DMS79 (cell line): ENCODE data around the gene LDB2.

Experiments used
- DNase-seq: peaks from one replicate; lab custom pipeline; 2025; lab: John Stamatoyannopoulos, UW

Gene LDB2

DNA sequence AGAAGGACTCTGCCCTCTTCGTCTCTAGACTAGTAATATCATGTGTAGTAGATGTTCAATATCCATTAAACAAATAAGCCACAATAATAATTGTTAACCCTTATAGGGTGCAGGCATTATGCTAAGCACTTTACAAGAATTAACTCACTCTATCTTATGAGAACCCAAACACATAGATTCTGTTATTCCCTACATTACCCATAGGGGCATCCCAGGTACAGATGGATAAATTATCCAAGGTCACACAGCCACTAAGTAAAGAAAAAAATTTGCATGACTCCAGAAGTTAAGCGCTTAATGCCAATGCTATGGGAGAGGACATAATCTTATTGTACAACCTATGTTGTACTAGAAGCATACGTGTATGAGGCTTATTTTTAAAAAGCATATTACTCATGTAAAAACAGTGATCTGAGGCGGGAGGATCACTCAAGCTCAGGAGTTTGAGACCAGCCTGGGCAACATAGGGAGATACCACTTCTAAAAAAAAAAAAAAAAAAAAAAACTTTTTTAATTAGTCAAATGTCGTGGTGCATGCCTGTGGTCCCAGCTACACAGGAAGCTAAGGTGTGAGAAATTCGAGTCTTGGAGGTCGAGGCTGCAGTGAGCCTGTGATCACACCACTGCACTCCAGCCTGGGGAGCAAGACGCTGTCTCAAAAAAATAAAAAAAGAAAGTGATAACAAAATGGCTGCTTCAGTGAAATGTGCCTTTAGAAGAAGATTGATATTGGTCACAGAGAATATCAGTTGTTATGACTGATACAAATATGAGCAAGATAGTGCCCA, 13.6 kb downstream of the LDB2 start:
- DNase-seq = no peak

DNA sequence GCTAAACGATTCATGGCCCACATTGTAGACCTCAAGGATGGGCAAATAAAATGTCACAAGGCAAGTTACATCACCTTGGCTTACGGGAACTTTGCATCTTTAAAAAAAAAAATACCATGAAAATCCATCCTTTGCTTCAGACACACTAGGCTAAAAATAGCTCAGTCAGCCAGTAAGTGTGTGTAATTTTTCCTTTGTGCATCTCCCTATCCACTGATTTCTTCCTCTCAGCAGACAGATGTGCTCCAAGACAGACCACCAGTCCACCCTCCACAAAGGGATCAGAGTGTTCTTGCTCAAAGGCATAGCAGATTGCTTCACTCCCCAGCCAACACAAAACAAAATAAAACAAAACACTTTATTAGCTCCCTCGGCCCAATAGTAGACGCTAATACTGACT, 14.6 kb downstream of the LDB2 start:
- DNase-seq = no peak

DNA sequence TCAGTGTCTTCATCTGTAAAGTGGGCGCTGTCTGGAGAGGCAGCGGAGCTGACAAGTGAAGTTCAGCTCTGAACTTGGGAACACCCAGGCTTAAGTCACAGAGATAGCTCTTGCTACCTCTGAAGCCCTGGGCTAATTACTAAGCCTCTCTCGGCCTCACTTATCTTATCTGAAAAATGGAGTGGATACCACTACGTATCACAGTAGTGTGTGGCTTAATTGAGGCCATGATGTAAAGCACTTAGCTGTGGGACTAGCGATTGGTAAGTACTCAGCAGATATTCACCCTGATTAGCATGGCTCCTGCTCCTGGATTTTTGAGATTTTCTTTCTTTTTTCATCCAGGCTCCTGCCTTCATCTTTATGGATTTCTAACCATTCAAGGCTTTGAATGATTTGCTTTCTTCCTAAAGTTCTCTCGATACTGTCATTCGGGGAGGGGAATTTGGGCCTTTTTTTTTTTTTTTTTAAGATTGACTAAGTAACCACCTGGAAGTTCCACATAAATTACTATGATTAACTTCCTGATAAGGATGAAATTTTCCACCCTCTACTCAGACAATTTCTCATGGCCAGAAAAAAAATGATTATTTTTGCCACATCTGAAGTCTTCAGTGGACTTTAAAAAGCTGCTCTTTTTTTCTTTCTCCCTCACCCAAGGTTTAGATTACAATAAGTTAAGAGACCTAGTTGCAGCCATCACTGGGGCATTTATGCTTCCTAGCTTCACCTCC, 17.1 kb downstream of the LDB2 start:
- no peak for DNase-seq

DNA sequence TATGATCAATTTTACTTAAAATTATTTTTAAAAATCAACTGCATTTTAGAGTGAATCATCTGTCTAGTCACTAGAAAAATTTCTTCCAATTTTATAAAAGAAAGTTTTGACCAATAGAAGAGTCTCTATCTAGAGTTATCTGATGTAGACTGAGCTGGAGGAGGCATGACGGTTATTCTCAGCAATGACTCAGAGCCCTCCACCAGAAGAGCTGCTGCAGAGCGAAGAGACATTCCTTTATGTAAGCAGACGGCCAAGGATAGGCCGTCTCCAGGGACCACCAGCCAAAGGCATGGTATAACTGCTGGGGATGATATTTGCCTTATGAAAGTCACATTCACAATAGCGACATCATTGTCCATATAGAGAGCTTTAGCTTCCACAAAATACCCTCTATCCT, 23.0 kb downstream of the LDB2 start:
- no peak for DNase-seq

DNA sequence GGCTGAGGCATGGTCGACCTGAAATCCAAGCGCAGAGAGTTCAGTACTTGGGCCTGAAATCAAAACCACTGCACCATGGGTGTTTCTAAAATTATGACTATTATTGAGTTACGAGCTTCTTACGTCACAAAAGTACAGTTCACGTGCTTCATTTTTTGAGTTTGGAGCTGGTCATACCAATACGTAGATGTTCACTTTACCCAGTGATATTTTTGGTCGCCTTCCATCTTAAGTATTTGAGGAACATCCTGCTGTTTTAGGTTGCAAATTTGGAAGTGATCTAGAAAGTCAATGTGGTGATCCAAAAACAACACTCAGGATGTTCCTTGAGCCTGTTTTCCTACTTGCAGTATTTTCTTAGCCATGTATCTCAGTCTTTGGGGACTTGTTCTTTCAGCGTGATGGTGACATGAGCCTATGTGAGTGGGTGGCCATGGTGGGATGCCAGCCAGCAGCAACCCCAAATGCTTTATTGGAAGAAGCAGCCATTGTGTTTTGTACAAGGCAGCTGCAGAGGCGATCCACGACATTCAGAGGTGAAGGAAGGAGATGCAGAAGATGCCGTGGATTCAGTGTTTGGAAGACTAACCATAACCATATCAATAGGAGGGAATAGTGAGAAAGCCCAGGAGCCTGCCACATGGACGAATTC, 28.7 kb downstream of the LDB2 start:
- DNase-seq = no peak

DNA sequence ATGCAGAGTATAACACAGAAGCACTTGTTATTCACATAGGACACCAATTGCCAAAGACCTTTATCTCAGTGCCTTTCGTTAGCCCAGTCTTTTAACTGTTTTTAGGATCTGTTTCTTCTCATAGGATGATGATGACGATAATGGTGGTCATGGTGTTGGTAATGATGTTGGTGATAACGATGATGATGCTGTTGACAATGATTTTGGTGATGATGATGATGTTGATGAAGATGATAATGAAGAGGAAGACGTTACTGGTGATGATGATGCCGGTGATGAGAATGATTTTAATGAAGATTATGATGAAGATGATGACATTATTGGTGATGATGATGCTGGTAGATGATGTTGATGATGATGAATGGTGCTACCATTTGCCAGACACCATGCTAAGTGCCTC, 29.8 kb downstream of the LDB2 start:
- no peak for DNase-seq

DNA sequence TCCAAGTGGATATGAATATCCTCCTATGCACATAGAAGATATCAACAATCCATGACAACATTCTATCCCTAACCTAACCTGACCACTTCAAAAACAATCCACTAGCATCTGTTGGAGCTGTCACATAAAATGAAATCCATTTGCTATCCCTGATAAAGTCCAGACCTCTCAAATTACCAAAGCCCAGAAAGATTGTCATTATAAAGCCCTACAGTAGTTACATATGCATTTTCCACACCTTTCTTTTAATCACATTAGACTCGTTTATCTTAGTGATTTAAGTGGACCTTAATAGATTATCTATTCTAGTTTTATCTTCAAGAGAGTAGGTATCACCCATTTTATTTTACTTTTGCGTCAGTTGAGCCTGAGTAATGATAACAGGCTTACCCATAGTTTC, 30.6 kb downstream of the LDB2 start:
- DNase-seq = no peak

DNA sequence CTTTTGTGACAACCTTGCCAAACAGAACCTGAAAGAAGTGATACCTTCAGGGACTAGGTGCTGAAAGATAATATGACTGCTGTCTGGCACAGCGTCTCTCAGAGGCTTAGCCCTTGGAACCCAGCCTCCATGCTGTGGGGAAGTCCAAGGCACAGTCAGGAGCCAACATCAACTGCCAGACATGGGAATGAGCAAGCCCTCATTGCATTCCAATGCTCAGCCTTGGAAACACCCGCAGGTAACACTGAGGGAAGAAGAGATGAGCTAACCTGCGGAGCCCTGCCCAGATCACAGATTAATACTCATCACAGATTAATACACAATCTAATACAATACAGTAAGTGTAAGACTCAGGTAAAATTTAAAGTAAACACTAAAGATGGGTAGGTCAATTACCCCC, 31.5 kb downstream of the LDB2 start:
- no peak for DNase-seq

DNA sequence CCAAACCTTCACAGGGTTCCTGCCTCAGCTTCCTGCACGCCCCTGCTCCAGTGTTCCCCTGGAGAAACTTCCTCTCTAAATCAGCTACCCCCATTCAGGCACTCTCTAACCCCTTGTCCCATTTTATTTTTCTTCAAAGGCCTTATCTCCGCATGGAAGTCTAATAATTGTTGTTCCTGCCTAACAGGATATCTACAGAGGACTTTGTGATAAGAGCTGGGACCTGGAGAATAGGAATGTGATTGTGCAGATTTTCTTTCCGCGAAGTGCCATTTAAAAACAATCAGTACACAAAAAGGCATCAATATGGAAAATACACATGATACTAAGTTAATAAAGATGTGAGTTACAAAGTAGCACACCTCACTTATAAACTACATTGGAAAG, 32.6 kb downstream of the LDB2 start:
- DNase-seq = no peak

DNA sequence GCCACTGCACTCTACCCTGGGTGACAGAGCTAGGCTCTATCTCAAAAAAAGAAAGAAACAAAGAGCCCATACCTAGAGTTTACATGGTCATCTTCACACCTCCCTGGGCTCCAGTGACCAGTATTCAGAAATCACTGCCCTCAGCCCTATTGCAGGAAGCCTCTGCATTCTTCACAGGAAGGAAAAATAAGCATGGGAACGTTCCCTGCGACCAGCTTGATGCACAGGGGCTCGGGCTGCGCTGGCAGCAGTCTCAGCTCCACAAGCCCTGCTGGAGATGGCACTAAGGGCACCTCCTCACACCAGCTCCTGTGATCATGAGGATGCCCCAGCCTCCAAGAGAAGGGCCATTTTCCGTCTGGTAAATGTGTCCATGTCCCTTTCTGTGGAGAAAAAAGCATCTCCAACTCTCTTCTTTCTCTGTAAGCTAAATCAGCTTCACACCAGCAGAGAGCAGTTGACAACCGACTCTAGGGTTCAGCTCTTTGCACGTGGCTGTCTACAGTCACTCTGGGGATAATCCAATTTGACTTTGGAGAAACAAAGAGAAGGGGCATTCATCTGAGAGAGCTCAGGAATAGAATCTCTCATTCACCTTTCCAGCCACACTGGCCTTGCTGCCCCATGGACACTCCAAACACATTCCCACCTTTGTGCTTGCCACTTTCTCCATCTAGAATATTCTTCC, 33.1 kb downstream of the LDB2 start:
- no peak for DNase-seq

DNA sequence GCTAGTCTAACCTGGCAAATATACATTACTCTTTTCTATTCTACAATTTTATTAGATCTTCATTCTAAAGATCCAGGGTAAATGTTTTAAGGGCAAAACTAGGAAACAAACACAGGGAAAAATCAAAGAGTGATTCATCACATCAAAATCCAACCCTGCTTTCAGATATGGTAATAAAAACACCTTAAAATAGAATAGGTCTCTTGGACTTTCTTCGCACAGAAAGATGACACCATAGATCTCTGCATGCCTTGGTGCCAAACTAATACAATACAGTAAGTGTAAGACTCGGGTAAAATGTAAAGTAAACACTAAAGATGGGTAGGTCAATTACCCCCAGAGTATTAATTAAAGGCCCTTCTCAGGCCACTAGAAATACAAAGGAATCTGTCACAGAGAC, 34.2 kb downstream of the LDB2 start:
- DNase-seq = no peak

DNA sequence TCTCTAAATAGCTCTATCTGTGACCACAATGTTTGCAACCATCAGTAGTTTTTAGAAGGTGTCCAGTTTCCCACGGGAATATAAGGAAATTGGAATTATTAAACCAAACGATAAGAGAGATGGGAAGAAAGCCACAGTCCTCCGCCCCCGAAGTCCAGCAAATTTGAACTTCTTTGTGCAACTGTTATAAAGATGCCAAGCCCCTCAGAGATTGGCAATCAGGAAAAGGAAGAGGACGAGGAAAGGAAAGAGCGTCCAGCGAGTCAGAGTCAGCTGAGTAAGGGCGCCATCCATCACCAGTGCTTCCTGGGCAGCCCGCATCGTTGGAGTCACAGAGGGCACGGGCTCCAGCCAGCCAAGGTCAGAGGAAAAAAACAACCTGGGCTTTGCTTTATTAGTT, 35.7 kb downstream of the LDB2 start:
- DNase-seq = no peak

DNA sequence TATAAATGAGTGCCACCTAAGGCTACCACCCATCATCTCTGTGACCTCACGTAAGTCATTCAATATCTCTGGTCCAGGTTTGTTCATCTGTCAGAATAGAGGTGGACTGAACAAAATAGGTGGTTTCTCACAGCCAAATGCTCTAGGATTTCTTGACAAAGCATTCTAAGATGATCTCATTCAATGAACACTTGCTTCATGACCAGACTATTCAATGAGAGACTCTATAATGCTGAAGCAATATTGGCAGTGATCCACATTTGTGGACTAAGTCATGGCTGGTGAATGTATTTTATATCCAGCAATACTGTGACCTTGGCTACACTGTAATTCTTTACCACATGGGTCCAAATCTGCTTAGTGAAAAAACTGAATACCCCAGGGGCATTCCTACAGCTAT, 37.9 kb downstream of the LDB2 start:
- no peak for DNase-seq

DNA sequence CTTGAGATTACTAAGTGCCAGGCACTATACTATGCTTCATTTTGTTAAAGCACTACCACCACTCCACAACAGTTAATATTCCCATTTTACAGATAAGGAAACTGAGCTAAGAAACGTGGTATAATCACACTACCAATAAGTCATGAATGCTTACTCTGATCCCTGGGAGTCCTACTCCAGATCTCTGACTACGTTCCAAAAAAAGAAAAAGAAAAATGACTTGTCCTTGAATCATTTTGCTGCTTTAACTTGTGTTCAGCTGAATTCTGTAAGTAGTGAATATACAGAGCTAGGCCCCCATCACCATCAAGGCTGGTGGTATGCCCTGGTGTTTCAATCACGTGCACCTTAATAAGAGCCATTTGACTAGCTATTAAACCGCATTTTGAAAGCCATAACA, 39.4 kb downstream of the LDB2 start:
- no peak for DNase-seq

DNA sequence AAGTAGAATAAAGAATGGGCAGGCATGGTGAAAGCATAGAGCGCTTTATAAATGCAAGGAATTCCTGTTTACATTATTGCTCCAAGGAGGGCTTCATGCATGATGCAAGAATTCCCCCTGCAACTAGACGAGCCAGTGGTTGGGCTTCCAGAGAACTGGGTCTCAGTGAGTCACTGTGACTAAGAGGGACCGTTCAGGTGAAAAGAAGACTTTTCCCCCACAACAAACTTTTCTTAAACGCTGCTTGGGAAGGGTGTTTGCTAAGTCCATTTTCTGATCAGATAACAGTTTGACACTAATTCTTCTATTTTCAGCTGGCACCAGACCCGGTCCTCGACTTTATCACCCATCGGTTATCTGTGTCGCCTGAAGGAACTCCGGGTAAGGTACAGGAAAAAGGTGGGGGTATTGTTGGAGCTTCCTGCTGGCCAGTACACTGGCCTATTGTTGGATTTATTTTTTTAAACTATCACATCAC, 40.1 kb downstream of the LDB2 start:
- no peak for DNase-seq

DNA sequence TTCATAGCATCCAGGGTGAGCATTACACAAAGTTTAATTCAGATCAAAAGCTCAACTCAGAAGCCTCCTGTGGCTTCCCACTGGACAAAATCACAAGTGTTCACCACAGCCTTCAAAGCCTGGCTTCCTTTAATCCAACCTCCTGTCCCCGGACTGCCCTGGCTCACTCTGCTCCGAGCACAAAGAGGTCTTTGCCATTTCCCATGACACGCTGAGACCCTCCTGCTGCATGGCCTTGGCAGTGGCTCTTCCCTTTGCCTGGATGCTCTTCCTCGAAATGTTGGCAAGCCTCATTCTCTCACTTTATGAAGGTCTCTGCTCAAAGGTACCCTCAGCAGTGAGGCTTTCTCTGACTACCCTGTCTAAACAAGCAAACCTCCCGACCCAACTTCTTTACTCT, 41.0 kb downstream of the LDB2 start:
- DNase-seq = no peak

DNA sequence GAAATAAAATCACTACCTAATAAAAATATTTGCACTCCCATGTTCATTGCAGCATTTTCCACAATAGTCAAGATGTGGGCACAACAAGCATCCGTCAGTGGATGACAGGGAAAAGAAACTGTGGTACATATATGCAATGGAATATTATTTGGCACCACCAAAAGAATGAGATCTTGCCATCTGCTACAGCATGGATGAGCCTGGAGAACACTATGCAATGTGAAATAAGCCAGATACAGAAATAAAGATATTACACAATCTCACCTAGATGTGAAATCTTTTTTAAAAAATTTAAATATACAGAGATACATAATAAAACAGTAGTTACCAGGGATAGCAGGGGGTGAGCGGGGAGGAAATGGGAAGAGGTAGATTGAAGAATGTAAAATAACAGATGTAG, 44.8 kb downstream of the LDB2 start:
- DNase-seq = no peak

DNA sequence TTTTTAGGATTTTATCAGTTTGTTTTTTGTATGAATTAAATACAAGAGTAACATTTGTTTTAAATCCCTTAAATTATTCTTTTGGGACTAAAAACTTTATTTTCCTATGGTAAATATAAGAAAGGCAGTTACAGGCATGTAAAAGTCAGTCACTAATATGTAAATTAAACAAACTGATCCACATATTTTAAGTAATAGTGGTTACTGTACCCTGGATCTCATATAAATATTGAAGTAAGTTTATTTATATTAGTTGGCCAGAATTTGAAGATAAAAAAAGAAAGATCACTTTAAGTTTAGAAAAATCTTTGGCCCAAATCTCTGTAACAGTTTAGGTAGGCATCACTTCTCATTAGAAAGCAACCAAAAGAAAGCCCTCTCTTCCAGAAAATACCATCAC, 45.8 kb downstream of the LDB2 start:
- DNase-seq = no peak

DNA sequence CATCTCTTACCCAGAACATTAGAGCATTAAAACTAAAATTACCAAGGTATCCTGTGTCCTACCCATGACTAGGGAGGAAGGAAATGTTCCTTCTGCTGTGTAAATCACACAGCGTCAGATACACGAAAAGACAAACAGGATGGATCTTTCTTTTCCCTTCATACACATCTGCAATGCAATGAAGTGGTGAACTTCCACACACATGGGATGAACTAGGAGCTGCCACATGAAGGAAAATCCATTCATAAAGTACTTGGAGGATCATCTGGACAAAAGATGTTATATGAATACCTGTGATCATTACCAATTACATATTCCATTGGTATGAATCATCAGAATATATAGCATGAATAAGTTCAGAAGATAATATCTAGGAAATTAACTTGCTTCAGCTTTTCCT, 46.2 kb downstream of the LDB2 start:
- DNase-seq = no peak

DNA sequence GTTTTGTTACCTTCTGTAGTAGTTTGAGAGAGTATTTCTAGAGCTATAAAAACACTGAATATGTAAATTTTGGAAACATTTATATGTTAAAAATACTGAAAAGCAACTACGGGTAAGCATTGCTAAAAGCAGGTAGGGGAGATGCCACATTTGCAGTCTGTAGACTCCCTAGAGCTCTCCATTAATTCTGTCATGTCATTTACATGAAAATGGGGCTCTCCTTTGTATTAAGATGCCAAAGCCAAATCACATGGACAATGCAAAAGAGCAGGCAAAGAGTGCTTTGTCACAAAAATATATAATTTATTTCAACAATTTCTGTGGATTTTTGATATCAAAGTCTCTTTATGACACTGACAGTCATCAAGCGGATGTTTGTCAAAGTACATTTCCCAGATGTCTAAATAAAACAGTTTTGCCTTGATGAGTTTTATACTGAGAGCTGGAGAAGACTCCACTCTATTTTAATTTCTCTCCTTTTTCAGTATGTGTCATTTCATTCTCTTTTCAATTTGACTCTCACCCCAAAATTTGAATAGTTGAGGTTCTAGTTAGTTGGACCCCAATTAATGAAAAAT, 51.8 kb downstream of the LDB2 start:
- no peak for DNase-seq

DNA sequence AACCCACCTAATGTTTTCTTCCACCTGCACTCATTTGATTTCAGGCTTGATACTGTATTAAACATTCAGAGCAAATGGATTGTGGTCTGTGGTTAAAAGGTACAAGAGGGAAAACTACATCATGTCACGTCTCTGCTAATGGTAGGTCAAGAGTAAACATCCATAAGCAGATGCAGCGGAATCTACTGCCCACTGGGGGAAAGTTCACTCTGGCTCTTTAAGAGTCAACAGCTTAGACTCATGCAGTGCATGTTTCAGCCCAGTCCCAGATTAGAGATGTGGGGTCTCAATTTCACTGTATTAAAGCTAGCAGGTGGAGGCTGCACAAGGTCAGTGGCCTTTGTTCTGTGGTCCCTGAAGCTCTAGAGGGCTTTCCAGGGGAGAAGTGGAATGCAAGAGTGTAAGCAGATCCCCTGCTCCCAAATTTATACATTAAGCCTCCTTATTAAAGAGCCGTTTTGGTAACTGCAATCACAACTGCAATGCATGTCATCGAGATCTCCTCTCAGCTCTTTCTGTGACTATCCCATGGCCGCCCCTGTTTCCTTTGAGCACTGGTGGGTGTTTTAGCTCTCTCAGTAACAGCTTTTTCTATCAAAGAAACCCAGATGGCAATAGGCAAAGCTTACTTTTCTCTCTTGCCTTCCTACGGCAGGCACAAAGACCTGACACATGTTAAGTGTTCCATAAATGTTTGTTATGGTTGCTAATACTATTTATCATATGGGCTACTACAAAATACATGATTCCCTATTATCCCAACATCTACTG, 53.4 kb downstream of the LDB2 start:
- DNase-seq = no peak
